Stimulated activated naive CD8-positive, alpha-beta T cell treated with anti-CD3 and anti-CD28 coated beads, Interleukin-15, amount 100 ng/mL, for 72 hours (primary cell): ENCODE data around the gene CDKAL1.

ENCODE experiments used
- ATAC-seq: fragments of 150-1000 bp; cut with Tn5 transposase; 2 replicates; pipeline ENCODE4 v1.10.0; 2021; ENCODE audit warnings: mild to moderate bottlenecking, moderate library complexity
- DNase-seq, 2 donors: peaks; one replicate each; pipeline ENCODE4 v3.0.0; 2021 to 2022
- H3K27ac Mint-ChIP-seq, 2 donors: one replicate each; pipeline ENCODE4 v1.8.0; 2022; ENCODE audit warnings: mild to moderate bottlenecking in 2 of 2, mixed read lengths in 2 of 2, moderate library complexity in 2 of 2
- H3K27me3 Mint-ChIP-seq: one replicate; pipeline ENCODE4 v1.8.0; 2022; ENCODE audit warnings: mixed read lengths
- H3K4me1 Mint-ChIP-seq: one replicate; pipeline ENCODE4 v1.8.0; 2022; ENCODE audit warnings: mild to moderate bottlenecking, mixed read lengths
- H3K4me3 Mint-ChIP-seq, 2 donors: one replicate each; pipeline ENCODE4 v1.8.0; 2022; ENCODE audit warnings: mild to moderate bottlenecking in 2 of 2, mixed read lengths in 2 of 2, moderate library complexity in 1 of 2
- H3K9me3 Mint-ChIP-seq, 2 donors: one replicate each; pipeline ENCODE4 v1.8.0; 2022; ENCODE audit warnings: mixed read lengths in 2 of 2

The CDKAL1 gene

DNA sequence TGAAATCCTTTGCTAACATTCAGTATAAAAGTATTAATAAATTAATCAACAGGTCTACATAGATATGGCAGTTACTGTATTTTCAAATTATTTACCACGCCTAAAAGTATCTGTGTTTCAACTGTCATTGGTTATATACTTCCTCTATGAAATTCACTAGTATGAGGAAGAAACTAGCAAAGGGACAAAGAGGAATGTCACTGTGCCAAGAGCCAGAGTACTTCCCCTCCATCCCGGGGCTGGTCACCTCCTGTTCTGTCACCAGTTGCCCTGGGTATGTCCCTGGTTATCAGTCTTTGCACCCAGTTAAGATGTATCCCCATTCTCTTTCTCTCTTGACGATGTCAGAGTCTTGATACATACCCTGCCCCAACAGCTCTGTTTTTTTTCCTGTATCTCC lies 582.5 kb downstream of the CDKAL1 start:
- ATAC-seq = no peak
- no peaks in the 10 kb centered on the region for H3K4me1 Mint-ChIP-seq
- H3K27ac Mint-ChIP-seq = no peak overlapping the region
- no peak for DNase-seq
- no peaks in the 10 kb centered on the region for H3K9me3 Mint-ChIP-seq
- no peaks in the 10 kb centered on the region for H3K27me3 Mint-ChIP-seq
- H3K4me3 Mint-ChIP-seq = no peak overlapping the region

DNA sequence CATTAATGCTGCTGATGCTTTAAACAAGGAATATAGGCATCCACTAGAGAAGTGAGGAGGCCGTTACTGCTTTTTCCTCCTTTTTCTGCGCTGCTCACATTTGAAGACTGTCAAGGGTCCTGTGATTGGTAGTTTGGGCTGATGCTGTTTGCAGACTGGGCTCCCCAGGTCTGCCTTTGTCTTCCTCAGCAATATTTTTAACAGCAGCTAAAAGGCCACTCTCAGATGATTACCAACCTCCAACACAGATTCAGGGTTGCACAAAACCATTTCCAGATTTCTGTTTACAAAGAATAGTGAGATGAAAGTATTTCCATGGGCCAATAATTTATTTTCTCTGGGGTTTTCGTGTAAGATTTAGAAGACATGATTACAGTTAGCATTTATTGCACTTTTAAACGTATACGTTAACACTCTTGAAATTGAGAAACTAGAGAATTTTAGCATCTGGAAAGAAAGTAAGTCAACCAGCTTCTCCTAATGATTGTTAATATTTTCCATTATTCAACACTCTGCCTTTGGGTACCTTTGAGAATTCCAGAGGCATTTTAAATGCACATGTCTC lies 584.0 kb downstream of the CDKAL1 start:
- Mint-ChIP-seq H3K4me1 (no peaks in the 10 kb centered on the region), H3K9me3 (no peaks in the 10 kb centered on the region), H3K27ac (no peak overlapping the region)

DNA sequence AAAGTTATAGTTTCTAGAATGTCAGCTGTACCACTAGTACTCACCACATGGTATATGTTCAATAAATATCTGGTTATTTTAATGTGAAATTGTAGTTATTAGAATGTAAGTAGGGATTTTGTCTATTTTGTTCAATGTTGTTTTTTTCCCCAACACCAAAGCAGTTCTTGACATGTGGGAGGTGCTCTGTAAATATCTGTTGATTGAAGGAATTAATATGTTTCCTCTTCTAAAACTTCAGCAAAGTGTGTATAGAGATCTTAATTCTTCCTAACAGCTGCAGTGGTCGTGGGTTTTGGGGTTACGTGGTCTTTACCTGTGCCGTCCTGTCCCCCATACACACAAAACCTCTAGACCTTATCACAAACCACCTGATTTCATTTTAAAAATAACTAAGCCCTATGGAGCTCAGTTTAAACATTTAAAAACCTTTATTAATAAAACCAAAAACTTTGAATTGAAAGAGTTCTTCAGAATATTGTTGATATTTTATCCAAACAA lies 587.4 kb downstream of the CDKAL1 start:
- no peak for DNase-seq
- no peaks in the 10 kb centered on the region for H3K27me3 Mint-ChIP-seq
- no peaks in the 10 kb centered on the region for H3K9me3 Mint-ChIP-seq
- H3K4me1 Mint-ChIP-seq = no peaks in the 10 kb centered on the region
- no peak overlapping the region for H3K27ac Mint-ChIP-seq
- no peak overlapping the region for H3K4me3 Mint-ChIP-seq
- ATAC-seq = no peak

More for the DNA sequence above, 584.0 kb downstream of the CDKAL1 start:
- Mint-ChIP-seq H3K4me3 (no peak overlapping the region), H3K27me3 (no peaks in the 10 kb centered on the region)
- ATAC-seq (no peak), DNase-seq (no peak)

DNA sequence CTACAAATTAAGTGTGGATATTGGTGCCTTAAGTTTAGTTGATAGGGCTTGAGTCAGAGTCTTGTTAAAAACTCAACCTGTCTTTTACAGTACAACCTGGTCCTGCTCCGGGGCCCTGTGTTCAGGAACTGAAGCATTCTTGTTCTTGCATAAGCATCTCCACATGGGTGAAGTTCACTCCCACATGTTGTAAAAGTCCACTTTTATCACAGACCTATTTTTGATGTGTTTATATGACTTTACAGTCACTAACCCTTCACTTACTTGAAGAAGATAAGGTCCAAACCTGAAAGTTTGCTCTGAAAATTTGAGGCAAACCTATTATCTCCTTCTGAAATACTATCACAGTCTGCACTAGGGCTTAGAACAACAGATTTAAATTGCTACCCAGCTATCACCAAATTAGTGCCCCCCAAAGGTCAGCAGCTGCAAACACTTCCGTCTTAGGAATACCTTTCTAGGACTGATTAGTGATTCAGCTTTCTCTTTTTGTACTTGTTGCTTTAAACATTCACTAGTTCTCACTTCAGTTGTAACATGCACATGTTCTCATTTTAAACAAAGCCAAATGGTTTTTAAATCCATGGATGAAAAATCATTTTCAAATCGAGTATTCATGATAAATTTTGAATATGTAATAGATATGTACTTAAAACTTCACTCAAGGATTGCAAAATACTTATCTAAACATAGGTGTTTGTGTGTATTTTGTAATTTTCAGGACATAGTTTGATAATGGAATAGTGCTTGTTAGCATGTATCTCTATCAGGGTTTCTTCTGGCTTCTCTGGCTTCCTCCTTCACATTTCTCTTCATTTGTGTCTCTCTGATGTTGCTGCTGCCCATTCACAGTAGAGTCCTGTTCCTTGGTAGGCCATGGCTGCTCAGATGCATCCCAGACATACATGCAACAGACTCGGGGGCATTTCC lies 589.5 kb downstream of the CDKAL1 start:
- Mint-ChIP-seq H3K9me3 (no peaks in the 10 kb centered on the region), H3K27ac (no peak overlapping the region), H3K4me3 (no peak overlapping the region), H3K4me1 (no peaks in the 10 kb centered on the region), H3K27me3 (no peaks in the 10 kb centered on the region)
- ATAC-seq (no peak), DNase-seq (no peak)

DNA sequence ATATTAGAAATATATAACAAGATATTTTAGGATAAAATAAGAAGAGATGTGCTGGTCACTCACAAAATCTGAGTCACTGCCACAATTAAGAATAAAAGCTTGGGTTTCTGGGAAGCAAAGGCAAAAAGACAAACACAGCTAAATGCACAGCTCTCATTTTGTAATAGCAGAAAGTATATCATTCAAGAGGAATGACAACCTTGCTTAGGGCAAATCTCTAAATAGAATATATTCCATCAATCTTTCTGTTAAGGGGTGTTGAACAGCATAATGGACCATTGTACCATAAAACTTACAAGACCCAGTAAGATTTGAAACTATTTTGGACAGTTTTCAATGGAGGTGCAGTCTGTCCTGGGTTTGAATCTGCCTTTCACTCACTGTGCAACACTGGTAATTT lies 594.3 kb downstream of the CDKAL1 start:
- DNase-seq (no peak), ATAC-seq (no peak)
- H3K9me3 Mint-ChIP-seq = no peaks in the 10 kb centered on the region
- H3K4me3 Mint-ChIP-seq = no peak overlapping the region
- H3K27me3 Mint-ChIP-seq = no peaks in the 10 kb centered on the region
- no peaks in the 10 kb centered on the region for H3K4me1 Mint-ChIP-seq
- no peak overlapping the region for H3K27ac Mint-ChIP-seq

DNA sequence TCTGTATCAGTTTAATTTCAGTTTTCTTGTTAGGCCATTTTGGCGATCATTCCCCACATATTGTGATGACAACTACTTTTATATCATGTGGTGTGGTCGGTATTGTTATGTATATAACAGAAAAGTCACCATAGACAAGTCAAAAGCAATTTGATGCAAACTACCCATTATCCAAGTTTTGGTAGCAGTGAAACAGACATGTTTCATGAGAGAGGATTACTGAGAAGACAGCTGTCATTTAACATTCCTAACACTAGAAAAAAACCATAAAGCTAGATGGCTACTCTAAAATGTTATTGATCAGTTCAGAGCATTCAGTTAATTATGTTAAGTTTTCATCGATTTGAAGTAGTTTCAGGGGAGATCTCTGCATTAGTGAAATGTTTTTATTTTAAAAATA lies 597.1 kb downstream of the CDKAL1 start:
- DNase-seq (no peak), ATAC-seq (no peak)
- Mint-ChIP-seq H3K27ac (no peak overlapping the region), H3K9me3 (no peaks in the 10 kb centered on the region), H3K4me3 (no peak overlapping the region), H3K4me1 (no peaks in the 10 kb centered on the region), H3K27me3 (no peaks in the 10 kb centered on the region)

DNA sequence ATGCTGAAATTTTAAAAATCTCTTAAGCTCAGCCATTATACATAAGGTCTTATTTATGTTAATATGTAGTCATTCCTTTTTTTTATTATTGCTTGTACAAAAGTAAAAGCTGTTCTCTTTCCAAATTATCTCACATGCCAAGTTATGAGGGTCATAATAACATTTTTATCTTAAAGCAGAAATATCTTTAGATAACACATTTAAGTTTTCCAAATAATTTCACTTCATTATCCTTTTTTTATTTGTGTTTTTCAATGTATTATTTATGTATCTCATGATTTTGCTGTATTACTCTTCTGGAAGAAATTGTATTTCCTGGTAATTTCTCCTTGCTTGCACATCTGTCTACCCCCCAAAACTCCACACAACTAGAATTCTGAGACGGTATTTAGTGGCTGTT lies 598.2 kb downstream of the CDKAL1 start:
- Mint-ChIP-seq H3K27me3 (no peaks in the 10 kb centered on the region), H3K4me3 (no peak overlapping the region), H3K27ac (no peak overlapping the region), H3K9me3 (no peaks in the 10 kb centered on the region), H3K4me1 (no peaks in the 10 kb centered on the region)
- DNase-seq (no peak), ATAC-seq (no peak)

DNA sequence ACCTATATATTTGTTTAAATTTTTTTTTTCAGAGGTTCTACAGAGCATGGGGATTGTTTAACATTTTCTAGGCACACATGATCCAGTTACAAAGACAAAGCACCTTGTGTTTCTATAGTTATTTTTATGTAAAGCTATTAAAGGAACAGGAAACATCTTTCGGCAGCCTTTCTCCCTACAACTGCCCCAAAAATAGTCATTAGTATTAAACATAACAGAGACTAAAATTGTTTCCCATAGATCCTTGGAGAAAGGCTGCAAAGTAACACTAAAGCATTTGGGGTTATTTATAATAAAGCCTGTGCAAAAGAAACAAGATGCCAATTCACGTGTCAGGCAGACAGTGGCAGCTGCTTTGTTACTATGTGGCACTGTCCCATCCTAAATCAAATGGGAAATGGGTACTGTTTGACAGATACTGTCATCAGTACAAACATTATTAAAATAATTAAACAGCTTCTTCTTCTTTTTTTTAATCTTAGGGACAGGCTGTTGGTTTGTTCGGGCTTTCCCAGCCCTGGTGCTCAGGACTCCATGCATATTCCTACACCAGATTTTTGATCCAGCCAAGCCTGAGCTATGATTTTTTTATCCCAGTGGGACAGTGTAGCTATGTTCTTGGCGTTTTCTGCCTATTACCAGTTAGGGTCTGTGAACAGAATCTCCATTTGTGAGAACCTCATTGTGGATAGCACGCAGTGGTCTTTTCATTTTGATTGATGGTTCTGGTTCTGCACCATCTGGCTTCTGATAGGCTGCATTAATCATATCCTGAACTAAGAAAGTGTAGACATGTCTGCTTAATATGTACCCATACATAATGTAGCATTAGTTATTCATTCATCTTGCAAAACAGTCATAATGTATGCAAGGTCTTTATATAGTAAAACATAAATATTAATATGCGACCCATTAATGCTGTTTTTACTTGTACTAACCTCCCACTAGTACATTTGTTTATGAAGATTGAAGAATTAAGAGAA lies 598.9 kb downstream of the CDKAL1 start:
- H3K27ac Mint-ChIP-seq = no peak overlapping the region

DNA sequence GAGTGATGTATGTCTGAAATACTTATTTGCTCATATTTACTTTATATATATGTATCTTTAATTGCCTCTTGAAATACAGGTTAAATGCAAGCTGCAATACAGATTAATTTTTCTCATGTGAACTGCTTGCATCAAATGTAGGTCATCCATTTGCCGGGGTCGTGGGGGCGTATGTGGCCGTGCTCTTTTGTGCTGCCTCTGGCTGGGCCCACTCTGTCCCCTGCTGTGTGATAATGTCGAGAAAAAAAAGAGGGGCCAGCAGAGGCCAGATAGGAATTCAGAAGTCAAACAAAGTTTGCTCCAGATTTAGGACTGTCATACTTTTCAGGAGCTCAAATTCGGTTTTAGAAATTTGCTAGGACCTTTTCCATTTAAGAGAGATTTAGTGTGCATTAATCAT lies 599.6 kb downstream of the CDKAL1 start:
- H3K9me3 Mint-ChIP-seq = no peaks in the 10 kb centered on the region

More for the DNA sequence above, 598.9 kb downstream of the CDKAL1 start:
- Mint-ChIP-seq H3K4me3 (no peak overlapping the region), H3K4me1 (no peaks in the 10 kb centered on the region), H3K9me3 (no peaks in the 10 kb centered on the region), H3K27me3 (no peaks in the 10 kb centered on the region)
- DNase-seq (no peak), ATAC-seq (no peak)

DNA sequence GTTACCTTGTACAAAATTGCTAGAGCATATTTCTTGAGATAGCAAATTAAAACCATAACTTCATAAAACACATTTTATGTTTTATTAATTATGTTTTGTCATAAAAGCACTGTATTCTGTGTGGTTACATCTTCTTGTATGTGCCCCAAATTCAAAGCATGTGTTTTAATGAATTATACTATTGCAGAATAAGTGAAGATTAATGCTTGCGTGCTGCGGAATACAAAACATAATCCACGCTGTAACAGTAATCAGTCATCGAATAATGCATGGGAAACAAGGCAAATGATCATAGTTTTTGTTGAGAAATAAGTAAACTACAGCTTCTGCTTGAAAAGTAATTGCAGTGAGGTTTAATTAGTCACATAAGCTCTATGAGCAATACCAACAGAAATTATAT lies 600.1 kb downstream of the CDKAL1 start:
- Mint-ChIP-seq H3K4me3 (no peak overlapping the region), H3K9me3 (no peaks in the 10 kb centered on the region), H3K27ac (no peak overlapping the region), H3K4me1 (no peaks in the 10 kb centered on the region), H3K27me3 (no peaks in the 10 kb centered on the region)
- ATAC-seq = no peak
- DNase-seq = no peak

More for the DNA sequence above, 599.6 kb downstream of the CDKAL1 start:
- no peak for ATAC-seq
- Mint-ChIP-seq H3K4me1 (no peaks in the 10 kb centered on the region), H3K27me3 (no peaks in the 10 kb centered on the region), H3K27ac (no peak overlapping the region), H3K4me3 (no peak overlapping the region)
- DNase-seq = no peak

DNA sequence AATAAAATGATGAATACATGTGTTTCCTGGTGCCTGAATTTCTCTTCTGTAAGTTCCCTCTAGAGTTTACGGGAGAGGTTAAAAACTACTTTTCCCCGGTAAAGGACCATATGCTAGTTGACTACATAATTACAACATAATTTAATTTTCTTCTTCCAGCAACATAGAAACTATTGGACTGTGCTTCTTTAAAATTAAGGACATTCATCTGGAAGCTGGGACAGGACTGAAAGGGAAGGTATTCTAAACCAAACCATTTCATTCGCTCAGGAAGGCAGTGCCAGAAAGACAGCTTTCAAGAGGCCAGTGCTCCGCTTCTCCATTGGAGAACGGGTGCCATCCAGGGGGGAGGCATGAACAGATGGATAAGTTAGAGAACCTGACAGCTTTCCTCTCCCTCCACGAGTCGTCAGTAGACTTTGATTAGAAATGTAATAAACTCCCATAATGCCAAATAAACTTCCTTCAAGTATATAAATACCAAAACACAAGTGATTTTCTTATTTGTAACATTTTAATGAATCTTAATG lies 601.3 kb downstream of the CDKAL1 start:
- no peak for ATAC-seq
- Mint-ChIP-seq H3K4me1 (no peaks in the 10 kb centered on the region), H3K27me3 (no peaks in the 10 kb centered on the region), H3K4me3 (no peak overlapping the region), H3K9me3 (no peaks in the 10 kb centered on the region), H3K27ac (no peak overlapping the region)
- DNase-seq = no peak

DNA sequence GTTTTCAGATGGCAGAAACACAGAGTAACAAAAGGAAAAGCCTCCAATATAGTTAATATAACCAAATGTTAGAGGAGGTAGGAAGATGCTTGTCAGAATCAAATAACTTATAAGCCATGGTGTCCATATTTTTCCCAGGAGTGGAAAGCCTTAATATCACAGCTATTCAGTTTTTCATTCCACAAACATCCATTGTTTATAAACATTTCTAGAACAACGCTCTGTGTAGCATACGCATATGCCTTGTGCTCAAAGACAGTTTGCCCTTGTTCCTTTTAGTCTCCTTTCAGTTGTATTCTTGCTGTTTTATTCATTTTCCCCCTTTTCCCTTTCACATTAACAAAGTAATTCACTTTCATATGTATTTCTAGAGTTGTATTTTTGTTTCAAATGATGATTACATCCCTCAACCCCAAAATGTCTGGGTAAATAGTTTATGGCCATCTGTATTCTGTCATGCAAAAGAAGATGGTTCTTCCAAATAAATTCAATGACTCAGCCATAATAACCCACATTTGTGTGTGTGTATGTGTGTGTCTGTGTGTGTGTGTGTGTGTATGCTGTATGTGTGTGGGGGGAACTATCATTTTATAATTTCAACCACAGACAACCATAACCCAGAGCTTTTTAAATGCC lies 603.6 kb downstream of the CDKAL1 start:
- DNase-seq (no peak), ATAC-seq (no peak)
- H3K4me1 Mint-ChIP-seq = no peaks in the 10 kb centered on the region
- H3K27me3 Mint-ChIP-seq = no peaks in the 10 kb centered on the region
- H3K4me3 Mint-ChIP-seq = no peak overlapping the region
- no peak overlapping the region for H3K27ac Mint-ChIP-seq
- no peaks in the 10 kb centered on the region for H3K9me3 Mint-ChIP-seq

DNA sequence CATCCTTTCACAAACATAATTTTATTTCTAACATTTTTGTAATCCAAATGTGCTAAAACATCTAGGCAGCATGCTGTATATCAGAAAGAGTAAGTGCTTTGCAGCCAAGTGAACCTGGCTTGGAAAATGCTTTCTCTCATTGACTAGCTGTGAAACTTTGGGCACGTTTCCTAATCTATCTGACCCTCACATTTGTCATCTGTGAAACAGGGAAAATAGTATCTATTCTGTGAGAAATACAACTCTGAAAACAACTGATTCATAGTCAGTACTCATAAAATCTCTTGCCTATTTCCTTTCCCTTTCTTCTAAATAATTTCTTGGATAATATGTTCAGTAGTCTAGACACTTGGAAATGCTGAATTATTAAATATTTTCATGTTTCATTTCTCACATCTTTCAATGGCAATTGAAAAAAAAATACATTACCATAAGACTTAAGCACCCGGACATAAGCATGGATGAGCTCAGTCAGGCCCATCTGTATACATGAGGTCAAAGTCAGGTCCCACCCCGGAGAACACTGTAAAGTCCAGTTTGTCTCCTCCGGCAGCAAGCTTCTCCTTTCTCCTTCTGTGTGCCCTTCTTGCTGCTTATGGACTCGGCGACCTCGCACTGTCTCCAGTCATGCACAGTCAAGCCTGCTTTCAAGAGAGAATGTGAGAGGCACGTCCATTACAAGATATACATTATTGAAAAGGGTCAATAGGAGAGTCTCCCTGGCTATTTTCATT lies 604.2 kb downstream of the CDKAL1 start:
- no peaks in the 10 kb centered on the region for H3K9me3 Mint-ChIP-seq
- H3K27ac Mint-ChIP-seq = no peak overlapping the region
- no peak for DNase-seq
- ATAC-seq = no peak
- H3K4me1 Mint-ChIP-seq = no peaks in the 10 kb centered on the region
- H3K4me3 Mint-ChIP-seq = no peak overlapping the region
- H3K27me3 Mint-ChIP-seq = no peaks in the 10 kb centered on the region

DNA sequence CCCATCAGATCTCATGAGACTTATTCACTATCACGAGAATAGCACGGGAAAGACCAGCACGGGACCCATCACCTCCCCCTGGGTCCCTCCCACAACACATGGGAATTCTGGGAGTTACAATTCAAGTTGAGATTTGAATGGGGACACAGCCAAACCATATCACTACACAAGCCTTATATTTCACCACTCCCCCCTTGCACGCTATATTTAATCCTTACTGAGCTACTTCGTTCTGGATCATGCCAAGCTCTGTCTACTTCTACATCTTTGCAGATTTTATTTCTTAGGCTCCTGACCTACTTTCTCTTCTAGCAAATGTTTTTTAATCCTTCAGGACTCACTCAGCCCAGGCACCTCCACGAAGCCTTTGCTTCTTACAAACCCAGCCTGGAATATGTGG lies 606.7 kb downstream of the CDKAL1 start:
- DNase-seq (no peak), ATAC-seq (no peak)
- no peaks in the 10 kb centered on the region for H3K9me3 Mint-ChIP-seq
- no peaks in the 10 kb centered on the region for H3K4me1 Mint-ChIP-seq
- no peaks in the 10 kb centered on the region for H3K27me3 Mint-ChIP-seq
- no peak overlapping the region for H3K27ac Mint-ChIP-seq
- no peak overlapping the region for H3K4me3 Mint-ChIP-seq
